ENCODE measurements around the gene RHBDF2. TPM values are rescaled to one million over a fixed set of nuclear protein-coding genes. Genes with fewer than 3 reads are reported as not detected.

Gene RHBDF2
- total and polyA plus RNA-seq, 2 donors (not counting 1 experiment from before 2014, with no cell fraction given) = 288 to 482 TPM

DNA sequence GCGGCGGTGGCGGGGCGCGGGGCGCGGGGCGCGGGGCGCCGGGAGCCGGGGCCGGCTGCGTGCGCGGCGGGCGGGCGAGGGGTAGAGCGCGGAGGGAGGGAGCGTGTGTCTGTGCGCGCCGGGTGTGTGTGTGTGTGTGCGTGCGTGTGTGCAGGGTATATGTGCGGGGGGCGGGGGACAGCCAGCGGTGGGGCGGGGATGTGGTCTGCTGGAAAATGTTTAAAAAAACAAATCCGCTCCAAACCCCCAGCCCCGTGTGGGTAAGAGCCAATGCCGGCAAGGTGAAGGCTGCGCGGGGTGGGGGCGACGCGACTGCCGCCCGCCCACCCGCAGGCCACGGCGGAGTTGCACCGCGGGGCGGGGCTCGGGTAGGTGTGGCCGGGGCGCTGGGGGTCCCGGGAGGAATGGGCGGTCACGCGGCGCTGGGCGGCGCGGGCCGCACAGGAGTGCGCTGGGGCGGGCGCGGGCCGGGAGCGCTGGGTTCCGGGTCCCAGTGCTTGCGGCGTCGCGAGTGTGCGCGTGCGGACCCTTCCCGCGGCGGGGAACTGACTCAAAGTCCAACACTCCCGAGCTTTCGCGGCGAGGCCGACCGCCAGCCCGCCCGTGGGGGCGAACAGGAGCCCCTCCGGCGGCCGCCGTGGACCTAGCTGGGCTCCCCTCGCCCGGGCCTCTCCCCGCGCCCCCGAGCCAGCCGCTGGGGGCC is 36.5 kb upstream of the RHBDF2 start, which contains the start of gene CYGB:
Gene CYGB, minus strand, starts transcription at position 132 of the 703 bp plus-strand sequence. CDS start 167 bp downstream, outside the sequence.
- 2% methylated on average over 79 of the region's 95 CpGs for WGBS (ENCODE audit: insufficient coverage)
- CTCF ChIA-PET = interaction anchor here (1.3 to 2.5 kb wide), 5 partner anchors 10 to 29 kb away, joined by 3 to 16 read pairs (median 3); no protein-coding TSS in a partner anchor
- H3K27me3 Mint-ChIP-seq = peaks cover 29% of the 10 kb centered on the region
- Histone ChIP-seq H3K36me3 (replicated peaks in 1 of 2; ENCODE audit: control extremely low read depth in 1 of 2, control insufficient read depth in 1 of 2, extremely low read depth in 1 of 2, insufficient read depth in 2 of 2, low read length in 1 of 2) (no peaks in the 10 kb centered on the region), H4K20me1 (ENCODE audit: control insufficient read depth, insufficient read depth, low read length, poor library complexity, severe bottlenecking) (peaks cover 10% of the 10 kb centered on the region), H3K27me3 (replicated peaks in 1 of 4; ENCODE audit: control extremely low read depth in 1 of 4, control insufficient read depth in 3 of 4, insufficient read depth in 4 of 4, low read length in 3 of 4) (peaks cover 0 to 39% (median 17%) of the 10 kb centered on the region in 4 experiments), H3K4me1 (ENCODE audit: control insufficient read depth in 2 of 2, insufficient read depth in 2 of 2, low read length in 2 of 2) (peaks cover 15 to 27% of the 10 kb centered on the region in 2 donors), H3K4me3 (ENCODE audit: control extremely low read depth in 1 of 5, extremely low read depth in 1 of 5, insufficient read depth in 1 of 5, low read depth in 2 of 5, low read length in 4 of 5) (peak within 1 kb of the TSS in 3 of 5 experiments; percentile 39 to 47 (median 41)), H3K79me2 (ENCODE audit: control insufficient read depth, insufficient read depth, low read length) (peaks cover 32% of the 10 kb centered on the region), H2AFZ (ENCODE audit: insufficient read depth, low read depth, low read length, poor library complexity, severe bottlenecking) (peak within 1 kb of the TSS; percentile 22), H3K27ac (ENCODE audit: low read length in 2 of 2) (no peak within 1 kb of the TSS), H3K4me2 (replicated peaks; ENCODE audit: low read depth, low read length, poor library complexity, severe bottlenecking) (peak within 1 kb of the TSS; percentile 85), H3K9me3 (ENCODE audit: control extremely low read depth in 1 of 3, control insufficient read depth in 2 of 3, insufficient read depth in 1 of 3, low read length in 2 of 3) (peaks cover 0 to 6% (median 0%) of the 10 kb centered on the region in 3 donors), H3K9ac (ENCODE audit: low read length) (peak within 1 kb of the TSS; percentile 56)
- intact Hi-C loops (cut with micrococcal nuclease) = no loop called here
- TF ChIP-seq EZH2 (IDR thresholded peaks at IDR 0.05; ENCODE audit: borderline replicate concordance, insufficient read depth, low read depth, low read length, poor library complexity, severe bottlenecking) = peak; percentile 60
- TF ChIP-seq, protein P1, sequence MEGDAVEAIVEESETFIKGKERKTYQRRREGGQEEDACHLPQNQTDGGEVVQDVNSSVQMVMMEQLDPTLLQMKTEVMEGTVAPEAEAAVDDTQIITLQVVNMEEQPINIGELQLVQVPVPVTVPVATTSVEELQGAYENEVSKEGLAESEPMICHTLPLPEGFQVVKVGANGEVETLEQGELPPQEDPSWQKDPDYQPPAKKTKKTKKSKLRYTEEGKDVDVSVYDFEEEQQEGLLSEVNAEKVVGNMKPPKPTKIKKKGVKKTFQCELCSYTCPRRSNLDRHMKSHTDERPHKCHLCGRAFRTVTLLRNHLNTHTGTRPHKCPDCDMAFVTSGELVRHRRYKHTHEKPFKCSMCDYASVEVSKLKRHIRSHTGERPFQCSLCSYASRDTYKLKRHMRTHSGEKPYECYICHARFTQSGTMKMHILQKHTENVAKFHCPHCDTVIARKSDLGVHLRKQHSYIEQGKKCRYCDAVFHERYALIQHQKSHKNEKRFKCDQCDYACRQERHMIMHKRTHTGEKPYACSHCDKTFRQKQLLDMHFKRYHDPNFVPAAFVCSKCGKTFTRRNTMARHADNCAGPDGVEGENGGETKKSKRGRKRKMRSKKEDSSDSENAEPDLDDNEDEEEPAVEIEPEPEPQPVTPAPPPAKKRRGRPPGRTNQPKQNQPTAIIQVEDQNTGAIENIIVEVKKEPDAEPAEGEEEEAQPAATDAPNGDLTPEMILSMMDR (IDR thresholded peaks at IDR 0.05) = no peak
- no peak within 1 kb of the TSS for H3K27ac Mint-ChIP-seq
- H3K9me3 Mint-ChIP-seq (ENCODE audit: insufficient read depth) = no peaks in the 10 kb centered on the region
- ATAC-seq (ENCODE audit: low read depth) (peak; percentile 62), DNase-seq (peak; percentile 52)
- POLR2A ChIA-PET = no interaction called here
- peaks cover 25% of the 10 kb centered on the region for H3K4me1 Mint-ChIP-seq
- peak within 1 kb of the TSS; percentile 76 for H3K4me3 Mint-ChIP-seq

DNA sequence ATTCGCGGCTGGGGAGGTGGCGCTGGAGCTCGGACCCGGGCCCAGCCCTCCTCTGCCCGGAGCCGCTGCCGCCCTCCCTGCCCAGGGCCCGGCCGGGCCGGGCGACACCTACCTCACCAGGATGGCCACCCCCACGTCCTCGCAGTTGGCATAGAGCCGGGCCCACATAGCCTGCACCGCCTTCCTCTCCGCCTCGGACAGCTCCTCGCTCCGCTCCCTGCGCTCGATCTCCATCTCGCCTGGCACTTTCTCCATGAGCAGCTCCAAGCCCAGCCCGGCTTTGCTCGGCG is 36.0 kb upstream of the RHBDF2 start:
- peak overlapping the region; percentile 85 for H3K4me2 ChIP-seq (replicated peaks; ENCODE audit: low read depth, low read length, poor library complexity, severe bottlenecking)
- peaks cover 0 to 6% (median 0%) of the 10 kb centered on the region in 3 donors for H3K9me3 ChIP-seq (ENCODE audit: control extremely low read depth in 1 of 3, control insufficient read depth in 2 of 3, insufficient read depth in 1 of 3, low read length in 2 of 3)
- no peak overlapping the region for H2AFZ ChIP-seq (ENCODE audit: insufficient read depth, low read depth, low read length, poor library complexity, severe bottlenecking)
- H3K27ac ChIP-seq (ENCODE audit: low read length in 2 of 2) = no peak overlapping the region
- peaks cover 15 to 27% of the 10 kb centered on the region in 2 donors for H3K4me1 ChIP-seq (ENCODE audit: control insufficient read depth in 2 of 2, insufficient read depth in 2 of 2, low read length in 2 of 2)
- H3K36me3 ChIP-seq (replicated peaks in 1 of 2; ENCODE audit: control extremely low read depth in 1 of 2, control insufficient read depth in 1 of 2, extremely low read depth in 1 of 2, insufficient read depth in 2 of 2, low read length in 1 of 2) = no peaks in the 10 kb centered on the region
- WGBS (ENCODE audit: insufficient coverage) = 11% methylated on average over 26 of the region's 26 CpGs
- intact Hi-C loops (cut with micrococcal nuclease) = no loop called here
- H3K9me3 Mint-ChIP-seq (ENCODE audit: insufficient read depth) = no peaks in the 10 kb centered on the region
- H3K4me3 Mint-ChIP-seq = peak overlapping the region; percentile 69
- ChIA-PET CTCF (interaction anchor here (2.2 to 2.5 kb wide), 2 partner anchors 9 to 14 kb away, joined by 6 to 16 read pairs; no protein-coding TSS in a partner anchor), POLR2A (no interaction called here)
- peak; percentile 8 for ATAC-seq (ENCODE audit: low read depth)
- H3K79me2 ChIP-seq (ENCODE audit: control insufficient read depth, insufficient read depth, low read length) = peaks cover 36% of the 10 kb centered on the region
- no peak overlapping the region for H3K27ac Mint-ChIP-seq
- H3K4me3 ChIP-seq (ENCODE audit: control extremely low read depth in 1 of 5, extremely low read depth in 1 of 5, insufficient read depth in 1 of 5, low read depth in 2 of 5, low read length in 4 of 5) = peak overlapping the region in 3 of 5 experiments; percentile 15 to 29 (median 23)
- peaks cover 25% of the 10 kb centered on the region for H3K27me3 Mint-ChIP-seq
- TF ChIP-seq EZH2 (IDR thresholded peaks at IDR 0.05; ENCODE audit: borderline replicate concordance, insufficient read depth, low read depth, low read length, poor library complexity, severe bottlenecking) = no peak
- TF ChIP-seq, protein P1 (IDR thresholded peaks at IDR 0.05) = no peak
- H4K20me1 ChIP-seq (ENCODE audit: control insufficient read depth, insufficient read depth, low read length, poor library complexity, severe bottlenecking) = peaks cover 10% of the 10 kb centered on the region
- peaks cover 26% of the 10 kb centered on the region for H3K4me1 Mint-ChIP-seq
- peaks cover 0 to 39% (median 17%) of the 10 kb centered on the region in 4 experiments for H3K27me3 ChIP-seq (replicated peaks in 1 of 4; ENCODE audit: control extremely low read depth in 1 of 4, control insufficient read depth in 3 of 4, insufficient read depth in 4 of 4, low read length in 3 of 4)
- no peak overlapping the region for H3K9ac ChIP-seq (ENCODE audit: low read length)
- DNase-seq = peak; percentile 26

Data from B cell (primary cell).